ENCODE measurements around the gene RTTN. TPM values are rescaled to one million over a fixed set of nuclear protein-coding genes. Genes with fewer than 3 reads are reported as not detected.
"Not testable (repeated sequence)": the region's sequence is repeated elsewhere in the genome, so short reads cannot be mapped to it uniquely, and the experiment has no call there.

RTTN gene, protein sequence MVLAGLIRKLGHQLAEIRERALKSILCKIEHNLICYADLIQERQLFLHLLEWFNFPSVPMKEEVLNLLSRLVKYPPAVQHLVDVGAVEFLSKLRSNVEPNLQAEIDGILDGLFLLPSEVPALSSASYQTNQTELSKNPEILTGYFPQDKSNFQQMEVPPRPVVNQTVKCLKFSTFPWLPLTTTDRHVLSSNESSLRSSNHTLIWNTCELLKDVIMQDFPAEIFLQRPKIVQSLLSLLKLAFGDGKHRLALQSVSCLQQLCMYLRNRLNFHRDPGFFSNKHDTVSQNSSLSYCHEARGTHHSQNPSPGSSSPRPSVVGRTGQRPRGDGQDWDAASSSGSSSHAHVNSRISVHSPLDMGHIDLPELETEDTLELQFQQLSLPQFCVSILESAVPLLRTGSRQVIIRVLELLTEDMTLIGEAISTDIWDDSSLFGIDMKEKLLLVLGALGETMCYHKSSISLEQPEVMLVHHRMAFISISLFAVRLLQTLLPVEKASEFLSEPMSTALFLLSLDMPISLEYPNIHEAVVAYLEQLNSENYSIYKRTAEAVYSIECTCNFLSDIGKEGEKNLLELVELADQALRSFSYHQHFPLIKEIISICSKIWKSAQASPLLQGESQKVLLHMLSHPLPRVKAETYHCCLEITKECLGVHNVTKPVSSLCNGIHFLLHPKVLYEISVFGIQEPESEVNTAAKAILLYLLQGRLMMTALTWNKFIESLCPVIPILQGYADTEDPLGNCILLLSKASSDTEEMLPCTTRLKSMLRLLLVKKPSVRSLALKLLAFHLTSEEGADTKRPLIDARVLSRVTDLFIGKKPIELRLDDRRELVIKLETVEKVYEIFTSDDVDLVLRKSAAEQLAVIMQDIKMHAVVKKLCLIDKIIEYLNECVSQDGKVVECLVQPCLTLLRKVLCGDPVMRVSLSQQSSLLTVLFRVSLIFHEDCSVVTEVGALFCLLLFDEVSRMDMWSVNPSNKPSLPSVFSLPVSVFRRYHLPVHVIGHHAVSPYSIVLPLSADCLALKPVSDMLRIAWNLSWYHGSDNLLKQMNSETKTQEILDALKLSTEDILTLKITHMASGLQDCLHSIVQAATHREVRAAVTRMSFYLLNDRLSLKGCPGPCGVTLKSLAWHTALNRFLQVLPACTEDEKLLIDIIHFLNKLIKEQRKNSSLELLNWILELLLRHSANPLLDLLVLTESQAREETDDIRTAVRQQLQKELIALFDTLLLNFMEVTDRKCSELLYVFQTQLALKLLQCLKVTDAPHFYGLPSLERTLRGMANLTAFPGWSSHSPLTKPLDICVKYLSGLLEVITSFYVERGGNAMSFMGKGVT (N-terminal part only)
- total RNA-seq, result 9.5 TPM

DNA sequence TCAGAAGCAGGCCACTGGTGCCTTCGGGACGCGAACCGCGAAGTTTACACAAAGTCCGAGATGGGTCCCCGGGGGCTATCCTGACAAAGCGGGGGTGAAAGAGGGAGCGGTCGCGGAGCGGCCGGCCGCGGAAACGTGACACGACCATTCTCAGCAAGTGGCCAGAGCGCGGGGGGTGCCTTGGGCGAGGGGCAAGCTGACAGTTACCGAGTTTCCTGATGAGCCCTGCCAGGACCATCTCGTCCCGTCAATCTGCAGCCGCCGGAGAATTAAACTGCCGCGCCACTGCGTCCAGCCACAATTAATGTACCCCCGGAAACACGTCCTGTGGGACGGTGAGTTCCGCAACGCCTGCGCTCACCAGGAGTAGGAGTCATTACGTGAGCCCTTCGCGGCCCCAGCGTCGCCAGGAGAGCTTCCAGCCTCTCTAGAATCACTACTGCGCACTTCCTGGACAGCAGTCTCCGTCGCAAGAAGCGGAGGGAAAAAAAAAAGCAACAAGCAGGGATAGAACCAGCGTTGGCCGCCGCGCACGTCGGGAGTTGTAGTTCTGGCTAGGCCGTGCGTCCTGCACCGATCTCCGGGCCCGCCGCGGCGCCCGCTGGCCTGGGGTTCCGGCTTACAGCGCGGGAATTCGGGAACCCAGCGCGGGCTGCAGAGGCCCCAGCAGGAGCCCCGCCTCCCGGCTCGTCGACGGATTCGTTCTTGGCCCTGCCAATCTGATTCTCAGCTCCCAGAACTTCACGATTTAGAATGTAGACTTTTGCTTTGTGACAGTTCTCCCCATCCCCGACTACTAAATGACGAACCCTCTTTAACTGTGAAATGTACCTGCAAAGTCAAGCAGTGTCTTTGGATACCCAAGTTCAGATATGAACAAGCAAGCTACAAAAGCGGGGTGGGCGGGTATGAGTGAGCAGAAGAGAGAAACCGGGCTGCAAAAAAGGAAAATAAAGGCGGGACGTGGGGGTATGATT, at the start of gene RTTN:
Gene RTTN (minus strand): TSS at position 267 of the 977 bp plus-strand sequence. CDS start 29 bp downstream, at position 238.
- no peaks in the 10 kb centered on the region for H3K27me3 ChIP-seq
- H3K4me3 ChIP-seq, result peak within 1 kb of the TSS; percentile 81 to 87
- TF ChIP-seq, protein P1, sequence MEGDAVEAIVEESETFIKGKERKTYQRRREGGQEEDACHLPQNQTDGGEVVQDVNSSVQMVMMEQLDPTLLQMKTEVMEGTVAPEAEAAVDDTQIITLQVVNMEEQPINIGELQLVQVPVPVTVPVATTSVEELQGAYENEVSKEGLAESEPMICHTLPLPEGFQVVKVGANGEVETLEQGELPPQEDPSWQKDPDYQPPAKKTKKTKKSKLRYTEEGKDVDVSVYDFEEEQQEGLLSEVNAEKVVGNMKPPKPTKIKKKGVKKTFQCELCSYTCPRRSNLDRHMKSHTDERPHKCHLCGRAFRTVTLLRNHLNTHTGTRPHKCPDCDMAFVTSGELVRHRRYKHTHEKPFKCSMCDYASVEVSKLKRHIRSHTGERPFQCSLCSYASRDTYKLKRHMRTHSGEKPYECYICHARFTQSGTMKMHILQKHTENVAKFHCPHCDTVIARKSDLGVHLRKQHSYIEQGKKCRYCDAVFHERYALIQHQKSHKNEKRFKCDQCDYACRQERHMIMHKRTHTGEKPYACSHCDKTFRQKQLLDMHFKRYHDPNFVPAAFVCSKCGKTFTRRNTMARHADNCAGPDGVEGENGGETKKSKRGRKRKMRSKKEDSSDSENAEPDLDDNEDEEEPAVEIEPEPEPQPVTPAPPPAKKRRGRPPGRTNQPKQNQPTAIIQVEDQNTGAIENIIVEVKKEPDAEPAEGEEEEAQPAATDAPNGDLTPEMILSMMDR (IDR thresholded peaks at IDR 0.05), result no peak
- H3K27ac ChIP-seq, result peak within 1 kb of the TSS; percentile 97 to 99
- peak; percentile 68 to 94 for DNase-seq (ENCODE audit: low spot score in 2 of 2)
- H3K4me1 ChIP-seq, result peaks cover 0 to 5% of the 10 kb centered on the region in 2 donors
- intact Hi-C loops (cut with DNase I), result loop anchor here (1.0 to 2.0 kb wide), 2 partner anchors 83 to 128 kb away; partner anchors contain the start of gene SOCS6
- H3K9me3 ChIP-seq, result no peaks in the 10 kb centered on the region
- H3K36me3 ChIP-seq, result peaks cover 0 to 4% of the 10 kb centered on the region in 2 donors

DNA sequence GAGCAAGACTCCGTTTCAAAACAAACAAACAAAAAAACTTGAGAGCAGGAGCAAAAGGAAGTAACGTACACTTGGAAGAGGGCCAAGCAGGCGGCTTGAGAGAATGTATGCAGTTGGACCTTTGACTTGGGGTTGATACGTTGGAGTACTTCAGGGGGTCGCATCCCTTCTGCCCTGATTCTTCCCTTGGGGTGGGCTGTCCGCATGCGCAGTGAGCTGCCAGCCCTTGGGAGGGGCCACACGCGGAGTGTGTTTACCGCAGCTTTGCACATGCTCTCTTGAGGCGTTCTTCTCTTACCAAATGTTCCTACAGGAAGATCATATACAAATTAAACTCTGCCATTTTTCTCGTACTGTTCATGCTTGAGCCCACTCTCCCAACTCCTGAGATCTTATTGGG, 45.3 kb upstream of the RTTN start:
- intact Hi-C loops (cut with DNase I), result no loop called here
- Histone ChIP-seq H3K27me3 (no peaks in the 10 kb centered on the region), H3K27ac (no peak overlapping the region), H3K4me1 (peaks cover 0 to 3% of the 10 kb centered on the region in 2 donors), H3K9me3 (no peaks in the 10 kb centered on the region), H3K36me3 (no peaks in the 10 kb centered on the region), H3K4me3 (no peak overlapping the region)
- TF ChIP-seq, protein P1 (IDR thresholded peaks at IDR 0.05), result no peak
- no peak for DNase-seq (ENCODE audit: low spot score in 2 of 2)

DNA sequence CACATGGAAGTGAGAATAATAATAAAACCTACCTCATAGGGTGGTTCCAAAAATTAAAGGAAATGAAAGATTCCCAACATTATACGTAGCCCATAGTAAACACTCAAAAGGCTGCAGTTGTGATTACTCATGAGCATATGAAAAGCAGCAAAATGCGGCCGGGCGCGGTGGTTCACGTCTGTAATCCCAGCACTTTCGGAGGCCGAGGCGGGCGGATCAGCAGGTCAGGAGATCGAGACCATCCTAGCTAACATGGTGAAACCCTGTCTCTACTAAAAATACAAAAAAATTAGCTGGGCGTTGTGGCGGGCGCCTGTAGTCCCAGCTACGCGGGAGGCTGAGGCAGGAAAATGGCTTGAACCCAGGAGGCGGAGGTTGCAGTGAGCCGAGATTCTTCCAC, 44.4 kb upstream of the RTTN start:
- H3K4me3 ChIP-seq, H3K36me3 ChIP-seq: not testable (repeated sequence)

DNA sequence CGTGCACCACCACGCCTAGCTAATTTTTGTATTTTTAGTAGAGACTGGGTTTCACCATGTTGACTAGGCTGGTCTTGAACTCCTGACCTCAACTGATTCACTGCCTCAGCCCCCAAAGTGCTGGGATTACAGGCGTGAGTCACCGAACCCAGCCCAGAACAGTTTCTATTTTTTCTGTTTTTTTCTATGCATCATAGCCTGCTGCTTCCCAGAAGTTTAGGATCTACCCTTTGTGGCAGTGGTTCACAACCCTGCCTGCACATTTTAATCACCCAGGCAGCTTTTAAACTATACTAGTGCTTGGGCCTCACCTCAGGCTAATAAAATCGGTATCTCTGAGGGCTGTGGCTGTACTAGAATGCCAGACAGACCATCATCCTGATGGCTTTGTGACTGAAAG, 43.6 kb upstream of the RTTN start:
- Histone ChIP-seq H3K27me3 (no peaks in the 10 kb centered on the region), H3K36me3 (no peaks in the 10 kb centered on the region), H3K4me1 (peaks cover 0 to 3% of the 10 kb centered on the region in 2 donors), H3K4me3 (no peak overlapping the region), H3K9me3 (no peaks in the 10 kb centered on the region), H3K27ac (no peak overlapping the region)
- TF ChIP-seq, protein P1 (IDR thresholded peaks at IDR 0.05), result no peak
- no peak for DNase-seq (ENCODE audit: low spot score in 2 of 2)
- intact Hi-C loops (cut with DNase I), result no loop called here

More for the DNA sequence above, 44.4 kb upstream of the RTTN start:
- H3K27ac ChIP-seq; H3K4me1 ChIP-seq; H3K9me3 ChIP-seq; H3K27me3 ChIP-seq; DNase-seq (ENCODE audit: low spot score in 2 of 2); intact Hi-C loops (cut with DNase I): not testable (repeated sequence)

DNA sequence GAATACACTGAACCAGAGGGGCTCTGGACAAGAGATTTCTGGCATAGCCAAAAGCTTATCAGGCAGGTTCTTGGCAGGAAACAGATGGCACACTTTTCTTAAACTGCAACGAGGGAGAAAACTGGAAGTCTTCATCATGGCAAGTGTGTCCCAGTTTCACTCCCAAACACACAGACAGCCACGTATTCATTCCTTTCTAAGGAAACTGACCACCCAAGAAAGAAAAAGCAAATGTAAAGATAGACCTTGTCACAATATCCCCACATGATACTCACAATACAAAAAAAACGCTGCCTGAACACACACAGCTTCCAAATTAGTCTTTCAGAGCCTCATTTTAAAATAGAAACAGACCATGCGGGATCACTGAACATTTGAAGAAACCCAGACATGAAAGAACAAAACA, 40.6 kb upstream of the RTTN start:
- H3K27ac ChIP-seq, result no peak overlapping the region
- no peaks in the 10 kb centered on the region for H3K9me3 ChIP-seq
- intact Hi-C loops (cut with DNase I), result no loop called here
- H3K4me1 ChIP-seq, result peaks cover 0 to 3% of the 10 kb centered on the region in 2 donors
- no peak for DNase-seq (ENCODE audit: low spot score in 2 of 2)
- H3K4me3 ChIP-seq, result peak overlapping the region in 1 of 2 donors; percentile 31
- no peaks in the 10 kb centered on the region for H3K27me3 ChIP-seq
- TF ChIP-seq, protein P1 (IDR thresholded peaks at IDR 0.05), result no peak
- no peaks in the 10 kb centered on the region for H3K36me3 ChIP-seq
